H1 (cell line): Measurements from ENCODE around the gene KLHDC7A. TPM values are rescaled to one million over a fixed set of nuclear protein-coding genes. Genes with fewer than 3 reads are reported as not detected.

Experiments
- CTCF ChIA-PET: fragments of 300-600 bp; sonication (Branson Sonifier 250); formaldehyde crosslinking; loops from one replicate; lab custom pipeline; 2021; ENCODE audit not compliant: partially characterized antibody; lab: Charles Lee
- POLR2A ChIA-PET: fragments of 300-600 bp; sonication (Branson Sonifier 250); formaldehyde crosslinking; loops from one replicate; lab custom pipeline; 2021; ENCODE audit warnings: inconsistent platforms; ENCODE audit not compliant: partially characterized antibody; lab: Charles Lee
- DNase-seq, 2 experiments: peaks; one replicate each; pipeline versions ENCODE4 v3.0.0 to v3.0.0-alpha.2; 2010 to 2022; ENCODE audit warnings: low spot score in 2 of 2, low read depth in 1 of 2, mixed read lengths in 1 of 2
- FAIRE-seq: peaks from 2 replicates; lab custom pipeline; 2011; peaks lifted over from hg19 to GRCh38; lab: Jason Lieb, UNC
- H2AFZ ChIP-seq: 2 replicates; pipeline ENCODE4 v1.8.1; 2012; ENCODE audit warnings: low read length, inconsistent platforms
- H2AK5ac ChIP-seq: 2 replicates; pipeline ENCODE4 v1.6.1; 2013; ENCODE audit warnings: low read depth, low read length
- H2BK120ac ChIP-seq: replicated peaks from 2 replicates; pipeline ENCODE3; 2013; ENCODE audit warnings: low read depth, low read length, inconsistent platforms
- H2BK12ac ChIP-seq: 2 replicates; pipeline ENCODE4 v1.6.1; 2013; ENCODE audit warnings: low read depth, low read length
- H2BK15ac ChIP-seq: 2 replicates; pipeline ENCODE4 v1.6.1; 2013; ENCODE audit warnings: low read length
- H2BK20ac ChIP-seq: 2 replicates; pipeline ENCODE4 v1.6.1; 2013; ENCODE audit warnings: low read length
- H2BK5ac ChIP-seq: 2 replicates; pipeline ENCODE4 v1.6.1; 2013; ENCODE audit warnings: low read depth, low read length
- H3K14ac ChIP-seq: 2 replicates; pipeline ENCODE4 v1.6.1; 2013; ENCODE audit warnings: inconsistent platforms; ENCODE audit not compliant: insufficient read length
- H3K18ac ChIP-seq: 2 replicates; pipeline ENCODE4 v1.6.1; 2013; ENCODE audit warnings: low read length; ENCODE audit errors: extremely low read depth
- H3K23ac ChIP-seq: 2 replicates; pipeline ENCODE4 v1.6.1; 2013; ENCODE audit warnings: inconsistent platforms; ENCODE audit not compliant: insufficient read length
- H3K23me2 ChIP-seq: 2 replicates; pipeline ENCODE4 v1.6.1; 2013; ENCODE audit warnings: low read depth, low read length
- H3K27ac ChIP-seq: 2 replicates; pipeline ENCODE4 v1.6.1; 2011; ENCODE audit warnings: low read depth, low read length, inconsistent platforms
- H3K27me3 ChIP-seq, 4 experiments: replicated peaks in 1 of 4; 1 replicate in 1 of 4; 2 replicates in 3 of 4; pipeline versions ENCODE4 v1.6.1 to v1.8.1; 2011 to 2013; ENCODE audit warnings: low read length in 3 of 4, mild to moderate bottlenecking in 3 of 4, inconsistent platforms in 2 of 4, mixed read lengths in 2 of 4, moderate library complexity in 1 of 4; ENCODE audit not compliant: control insufficient read depth in 3 of 4, insufficient read depth in 3 of 4; ENCODE audit errors: extremely low read depth in 1 of 4
- H3K36me3 ChIP-seq, 4 experiments: 2 replicates each; pipeline versions ENCODE4 v1.6.1 to v1.8.1; 2011 to 2013; ENCODE audit warnings: mild to moderate bottlenecking in 4 of 4, low read length in 3 of 4, moderate library complexity in 2 of 4, control low read depth in 1 of 4, inconsistent platforms in 1 of 4; ENCODE audit not compliant: insufficient read depth in 4 of 4, control insufficient read depth in 2 of 4
- H3K4ac ChIP-seq: replicated peaks from 2 replicates; pipeline ENCODE3; 2013; ENCODE audit warnings: low read length, low read depth, mixed read lengths, inconsistent platforms; ENCODE audit not compliant: insufficient read length
- H3K4me1 ChIP-seq, 4 experiments: replicated peaks in 1 of 4; 1 replicate in 1 of 4; 2 replicates in 3 of 4; pipeline versions ENCODE4 v1.6.1 to v1.8.1; 2011 to 2013; ENCODE audit warnings: low read length in 3 of 4, inconsistent platforms in 2 of 4, mixed read lengths in 1 of 4; ENCODE audit not compliant: insufficient read depth in 4 of 4, control insufficient read depth in 3 of 4
- H3K4me2 ChIP-seq, 2 experiments: 2 replicates each; pipeline versions ENCODE4 v1.6.1 to v1.8.1; 2011 to 2013; ENCODE audit warnings: low read depth in 2 of 2, low read length in 2 of 2, control low read depth in 1 of 2, inconsistent platforms in 1 of 2, mild to moderate bottlenecking in 1 of 2; ENCODE audit not compliant: insufficient read depth in 1 of 2
- H3K4me3 ChIP-seq, 4 experiments: fragments of 200-600, 300-600 bp in 1 of 4; sonication (generic), shearing (Covaris generic), sonication (Bioruptor Twin) in 1 of 4; 2 replicates each; pipeline versions ENCODE4 v1.5.1 to v1.8.1; 2011 to 2016; ENCODE audit warnings: low read length in 4 of 4, low read depth in 3 of 4, control low read depth in 2 of 4, inconsistent platforms in 2 of 4, mild to moderate bottlenecking in 2 of 4, mixed read lengths in 1 of 4, moderate library complexity in 1 of 4; ENCODE audit not compliant: insufficient read depth in 2 of 4; ENCODE audit errors: extremely low read depth in 1 of 4
- H3K56ac ChIP-seq: replicated peaks from 2 replicates; pipeline ENCODE3; 2013; ENCODE audit warnings: low read depth, mild to moderate bottlenecking, mixed read lengths, low read length, inconsistent platforms; ENCODE audit not compliant: insufficient read length
- H3K79me1 ChIP-seq: 2 replicates; pipeline ENCODE4 v1.6.1; 2013; ENCODE audit warnings: low read depth, low read length, control low read depth
- H3K79me2 ChIP-seq, 2 experiments: 2 replicates each; pipeline versions ENCODE4 v1.6.1 to v1.8.1; 2012 to 2013; ENCODE audit warnings: low read length in 2 of 2, mild to moderate bottlenecking in 2 of 2, inconsistent platforms in 1 of 2; ENCODE audit not compliant: insufficient read depth in 2 of 2, control insufficient read depth in 1 of 2
- H3K9ac ChIP-seq, 4 experiments: replicated peaks in 1 of 4; 1 replicate in 1 of 4; 2 replicates in 3 of 4; pipeline versions ENCODE4 v1.6.1 to v1.8.1; 2011 to 2013; ENCODE audit warnings: low read depth in 3 of 4, low read length in 3 of 4, control low read depth in 2 of 4, mild to moderate bottlenecking in 2 of 4, moderate library complexity in 2 of 4, inconsistent platforms in 1 of 4; ENCODE audit errors: extremely low read depth in 1 of 4
- H3K9me3 ChIP-seq, 2 experiments: 2 replicates each; pipeline versions ENCODE4 v1.6.1 to v1.8.1; 2012 to 2013; ENCODE audit warnings: mild to moderate bottlenecking in 2 of 2, moderate library complexity in 2 of 2, control low read depth in 1 of 2, inconsistent platforms in 1 of 2, low read depth in 1 of 2, low read length in 1 of 2, mixed read lengths in 1 of 2; ENCODE audit not compliant: insufficient read depth in 2 of 2
- H4K20me1 ChIP-seq, 2 experiments: replicated peaks in 1 of 2; 2 replicates each; pipeline versions ENCODE3 to v1.8.1; 2011 to 2013; ENCODE audit warnings: inconsistent platforms in 2 of 2, low read length in 2 of 2, mild to moderate bottlenecking in 1 of 2; ENCODE audit not compliant: insufficient read depth in 2 of 2, control insufficient read depth in 1 of 2
- H4K5ac ChIP-seq: 2 replicates; pipeline ENCODE4 v1.6.1; 2013; ENCODE audit warnings: low read length, low read depth, mixed read lengths, inconsistent platforms; ENCODE audit not compliant: insufficient read length
- H4K8ac ChIP-seq: 2 replicates; pipeline ENCODE4 v1.8.0; 2013; ENCODE audit warnings: mild to moderate bottlenecking, moderate library complexity, low read length, inconsistent platforms; ENCODE audit not compliant: insufficient read depth; ENCODE audit errors: extremely low read depth
- H4K91ac ChIP-seq: replicated peaks from 2 replicates; pipeline ENCODE3; 2013; ENCODE audit warnings: low read length, mixed read lengths, inconsistent platforms; ENCODE audit not compliant: insufficient read length
- POU5F1 ChIP-seq: IDR thresholded peaks from 2 replicates; pipeline ENCODE4 v1.6.1; 2011; ENCODE audit warnings: low read depth, mild to moderate bottlenecking, low read length, moderate library complexity
- WGBS, 2 experiments: shearing (Covaris generic) in 1 of 2; methylation state at CpG; one replicate each; pipeline versions ENCODE4 v1.1.6 to v1.1.7; 2013 to 2015; ENCODE audit warnings: low lambda C conversion rate in 2 of 2, mixed read lengths in 2 of 2, inconsistent platforms in 1 of 2, low coverage in 1 of 2, missing lambda C conversion rate in 1 of 2; ENCODE audit not compliant: insufficient replicate concordance in 2 of 2, insufficient coverage in 1 of 2, insufficient read length in 1 of 2; ENCODE audit errors: extremely low coverage in 1 of 2, missing lambda C conversion rate in 1 of 2; 5-methylcytosine and 5-hydroxymethylcytosine counted together
- polyA plus RNA-seq, 7 experiments: library from polyadenylated mRNA; depleted of rRNA in 3 of 7; stranded (reverse) in 5 of 7; unstranded in 2 of 7; fragments of >200 nt in 5 of 7; fragments of 200-250 nt in 2 of 7; gene quantifications; 1 replicate in 5 of 7; 2 replicates in 1 of 7; 4 replicates in 1 of 7; pipeline versions ENCODE4 v1.2.1 to v1.2.3, GENCODE V29; 2011 to 2013; ENCODE audit warnings: missing spikeins in 2 of 7, mixed read lengths in 2 of 7
- total RNA-seq: library from RNA; stranded (reverse); fragmentation: NEBNext Ultra II Directional; extraction: Animal tissue kit (Norgen Biotek cat#: 25700); gene quantifications from 2 replicates; pipeline ENCODE4 v1.2.1, GENCODE V29; 2021

Gene KLHDC7A
- total and polyA plus RNA-seq, 2 of the 8 experiments (the other 6 are each of a cell fraction or from before 2014, with no cell fraction given) = 3.9 to 18.9 TPM

DNA sequence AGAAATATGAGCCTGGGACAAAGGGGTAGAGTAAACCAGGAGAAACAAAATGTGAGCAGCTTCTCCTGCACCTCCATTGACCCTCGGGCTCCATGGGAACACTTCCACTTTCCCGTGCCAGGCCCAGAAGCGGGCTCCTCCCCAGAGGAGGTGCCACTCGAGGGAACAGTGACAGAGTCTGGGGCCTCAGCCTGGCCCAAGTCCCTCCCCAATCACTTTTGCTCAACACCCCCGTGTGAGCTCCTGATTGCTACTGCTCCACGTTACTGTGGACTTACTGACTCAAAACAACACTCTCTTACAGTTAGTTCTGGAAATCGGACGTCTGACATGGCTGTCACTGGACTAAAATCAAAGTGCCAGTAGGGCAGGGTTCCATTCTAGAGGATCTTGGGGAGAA lies 17.7 kb upstream of the KLHDC7A start:
- H2BK5ac ChIP-seq = no peak overlapping the region
- no peaks in the 10 kb centered on the region for H3K36me3 ChIP-seq
- no peak overlapping the region for H4K5ac ChIP-seq
- no peaks in the 10 kb centered on the region for H3K27me3 ChIP-seq
- no peak overlapping the region for H3K27ac ChIP-seq
- no peaks in the 10 kb centered on the region for H3K4me1 ChIP-seq
- H3K4me2 ChIP-seq = no peak overlapping the region
- no peak overlapping the region for H3K56ac ChIP-seq
- H3K23me2 ChIP-seq = no peaks in the 10 kb centered on the region
- H2BK120ac ChIP-seq = no peak overlapping the region
- H3K9me3 ChIP-seq = no peaks in the 10 kb centered on the region
- H4K91ac ChIP-seq = no peak overlapping the region
- WGBS, 2 experiments = 96% methylated on average over 8 of the region's 8 CpGs; no CpG with 5 or more reads in 1 of the 2 experiments
- ChIA-PET POLR2A (interaction anchor here (1.5 kb wide), 1 partner anchor 93 kb away, joined by 3 read pairs; no protein-coding TSS in a partner anchor), CTCF (interaction anchor here (0.6 to 1.5 kb wide), 5 partner anchors 9 to 134 kb away, joined by 3 to 5 read pairs (median 3); no protein-coding TSS in a partner anchor)
- H3K79me2 ChIP-seq = no peaks in the 10 kb centered on the region
- H2BK15ac ChIP-seq = no peak overlapping the region
- H3K79me1 ChIP-seq = no peaks in the 10 kb centered on the region
- FAIRE-seq (no peak), DNase-seq (no peak)
- no peaks in the 10 kb centered on the region for H4K20me1 ChIP-seq
- H2AK5ac ChIP-seq = no peak overlapping the region
- H3K23ac ChIP-seq = no peak overlapping the region
- H2AFZ ChIP-seq = no peak overlapping the region
- H3K14ac ChIP-seq = no peak overlapping the region
- no peak overlapping the region for H3K18ac ChIP-seq
- no peak overlapping the region for H3K9ac ChIP-seq
- no peak overlapping the region for H2BK20ac ChIP-seq
- H4K8ac ChIP-seq = no peak overlapping the region
- 0 out of 2 replicates have a peak overlapping the region, but pooled peaks have one; percentile 14 for H2BK12ac ChIP-seq
- no peak overlapping the region for H3K4ac ChIP-seq
- H3K4me3 ChIP-seq = no peak overlapping the region
- TF ChIP-seq POU5F1 = no peak
